ENCODE data around the gene CCDC6. TPM values are rescaled to one million over a fixed set of nuclear protein-coding genes. Genes with fewer than 3 reads are reported as not detected.

Gene CCDC6
- total RNA-seq, 2 experiments from 2014 or later = 16.8 to 34.4 TPM

GRCh38 chr10:59917922-59918321, 11.6 kb upstream of the CCDC6 start:
- H3K9me3 Mint-ChIP-seq (ENCODE audit: low read depth) = peaks cover 12% of the 10 kb centered on the region
- ATAC-seq = no peak
- H3K4me3 Mint-ChIP-seq = no peak overlapping the region
- peaks cover 7% of the 10 kb centered on the region for H3K36me3 Mint-ChIP-seq
- no peaks in the 10 kb centered on the region for H3K4me1 Mint-ChIP-seq
- H3K27me3 Mint-ChIP-seq = peaks cover 33% of the 10 kb centered on the region
- DNase-seq = no peak
- H3K27ac Mint-ChIP-seq = no peak overlapping the region
- CTCF ChIA-PET = no interaction called here

- Mint-ChIP-seq H3K27ac (no peak overlapping the region), H3K36me3 (peaks cover 5% of the 10 kb centered on the region), H3K4me1 (peaks cover 5% of the 10 kb centered on the region), H3K27me3 (peaks cover 13% of the 10 kb centered on the region), H3K9me3 (ENCODE audit: low read depth) (peaks cover 5% of the 10 kb centered on the region), H3K4me3 (no peak overlapping the region)
- ATAC-seq (no peak), DNase-seq (no peak)
- CTCF ChIA-PET = interaction anchor here (1.0 to 2.1 kb wide), 2 partner anchors 49 to 292 kb away, joined by 3 to 5 read pairs; no protein-coding TSS in a partner anchor
These were observed 7.3 kb upstream of the CCDC6 start for GRCh38 chr10:59913547-59914237.

GRCh38 chr10:59910867-59911266, 4.5 kb upstream of the CCDC6 start:
- Mint-ChIP-seq H3K27me3 (peaks cover 2% of the 10 kb centered on the region), H3K36me3 (peaks cover 5% of the 10 kb centered on the region), H3K4me1 (peaks cover 24% of the 10 kb centered on the region), H3K4me3 (no peak overlapping the region), H3K9me3 (ENCODE audit: low read depth) (peaks cover 5% of the 10 kb centered on the region), H3K27ac (no peak overlapping the region)
- CTCF ChIA-PET = interaction anchor here (0.9 kb wide), 1 partner anchor 285 kb away, joined by 3 read pairs; no protein-coding TSS in a partner anchor
- DNase-seq = no peak
- ATAC-seq = no peak

GRCh38 chr10:59909815-59910214, 3.5 kb upstream of the CCDC6 start:
- H3K36me3 Mint-ChIP-seq = peaks cover 6% of the 10 kb centered on the region
- no peak overlapping the region for H3K27ac Mint-ChIP-seq
- no peaks in the 10 kb centered on the region for H3K27me3 Mint-ChIP-seq
- CTCF ChIA-PET = interaction anchor here (6.2 kb wide), 1 partner anchor 44 kb away, joined by 78 read pairs; no protein-coding TSS in a partner anchor
- ATAC-seq (no peak), DNase-seq (no peak)
- peaks cover 5% of the 10 kb centered on the region for H3K9me3 Mint-ChIP-seq (ENCODE audit: low read depth)
- H3K4me3 Mint-ChIP-seq = no peak overlapping the region
- peaks cover 30% of the 10 kb centered on the region for H3K4me1 Mint-ChIP-seq

DNA sequence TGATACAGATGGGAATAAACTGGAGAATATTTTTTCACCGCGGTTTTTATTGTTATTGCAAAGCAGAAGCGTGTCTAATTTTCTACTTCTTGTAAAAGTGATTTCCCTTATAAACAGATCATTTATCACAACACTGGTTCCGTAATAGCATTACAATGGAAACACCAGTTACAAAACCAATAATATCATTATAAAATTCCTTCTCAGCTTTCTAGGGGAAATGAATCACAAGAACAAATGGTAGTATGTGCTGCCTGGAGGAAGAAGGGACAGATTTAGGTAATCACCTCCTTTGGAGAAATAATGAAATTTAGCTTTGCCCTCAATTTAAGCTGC, 2.4 kb upstream of the CCDC6 start:
- CTCF ChIA-PET = interaction anchor here (1.0 to 6.2 kb wide), 5 partner anchors 21 to 282 kb away, joined by 3 to 78 read pairs (median 4); no protein-coding TSS in a partner anchor

DNA sequence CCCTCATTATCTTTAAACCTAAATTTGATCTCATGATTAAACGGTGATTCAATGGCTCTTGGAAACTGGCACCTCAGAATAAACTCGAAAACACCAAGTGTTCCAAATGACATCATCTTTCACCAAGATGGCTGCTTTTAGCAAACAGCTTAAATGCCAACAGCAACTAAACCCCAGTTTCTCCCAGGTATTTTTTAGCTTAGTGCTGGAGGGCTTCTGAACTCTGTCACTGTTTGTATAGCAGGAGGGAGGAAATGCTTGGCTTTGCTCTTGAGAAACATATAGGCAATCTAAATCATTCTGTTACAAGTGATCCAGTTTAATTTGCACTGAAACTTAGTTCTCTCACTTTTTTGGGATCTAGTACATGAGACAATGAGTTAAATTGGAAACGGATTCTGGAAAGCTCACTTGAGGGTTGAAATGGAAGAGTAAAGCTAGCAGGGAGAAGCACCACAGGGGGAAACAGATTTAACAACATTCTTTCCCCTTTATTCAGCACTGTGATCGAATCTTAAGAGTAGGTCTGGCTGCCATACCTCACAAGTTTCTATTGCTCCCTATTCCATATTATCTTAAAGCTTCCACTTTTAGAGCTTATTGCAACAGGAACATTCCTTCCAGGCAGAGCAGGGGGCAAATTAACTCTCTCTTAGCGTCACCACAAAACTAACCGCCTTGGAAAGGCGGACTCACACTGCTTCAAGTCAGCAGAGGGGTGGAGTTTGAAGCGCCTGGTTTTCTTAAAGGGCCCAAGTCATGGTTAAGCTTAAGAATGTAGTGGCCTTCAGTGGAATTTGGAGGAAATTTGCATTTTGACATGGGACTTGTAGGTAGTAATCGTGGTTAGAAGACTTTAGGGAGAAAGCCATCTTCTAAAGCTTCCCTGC, 1.8 kb upstream of the CCDC6 start:
- peaks cover 44% of the 10 kb centered on the region for H3K4me1 Mint-ChIP-seq
- H3K4me3 Mint-ChIP-seq = peak overlapping the region; percentile 91
- ATAC-seq = no peak
- H3K9me3 Mint-ChIP-seq (ENCODE audit: low read depth) = no peaks in the 10 kb centered on the region
- no peaks in the 10 kb centered on the region for H3K27me3 Mint-ChIP-seq
- peak overlapping the region; percentile 90 for H3K27ac Mint-ChIP-seq
- peak; percentile 77 for DNase-seq
- CTCF ChIA-PET = interaction anchor here (0.7 to 6.2 kb wide), 7 partner anchors 20 to 282 kb away, joined by 3 to 78 read pairs (median 4); no protein-coding TSS in a partner anchor
- peaks cover 5% of the 10 kb centered on the region for H3K36me3 Mint-ChIP-seq

More for the DNA sequence above, 2.4 kb upstream of the CCDC6 start:
- H3K27ac Mint-ChIP-seq = peak overlapping the region; percentile 90
- H3K27me3 Mint-ChIP-seq = no peaks in the 10 kb centered on the region
- no peak for ATAC-seq
- H3K9me3 Mint-ChIP-seq (ENCODE audit: low read depth) = peaks cover under 1% of the 10 kb centered on the region
- peaks cover 5% of the 10 kb centered on the region for H3K36me3 Mint-ChIP-seq
- no peak for DNase-seq
- peaks cover 40% of the 10 kb centered on the region for H3K4me1 Mint-ChIP-seq
- H3K4me3 Mint-ChIP-seq = peak overlapping the region; percentile 91

GRCh38 chr10:59907537-59907917, 1.2 kb upstream of the CCDC6 start:
- Mint-ChIP-seq H3K4me3 (peak overlapping the region; percentile 91), H3K27me3 (no peaks in the 10 kb centered on the region), H3K4me1 (peaks cover 49% of the 10 kb centered on the region), H3K36me3 (peaks cover 11% of the 10 kb centered on the region), H3K27ac (peak overlapping the region; percentile 90), H3K9me3 (ENCODE audit: low read depth) (no peaks in the 10 kb centered on the region)
- CTCF ChIA-PET = interaction anchor here (1.3 to 6.2 kb wide), 7 partner anchors 8 to 281 kb away, joined by 4 to 78 read pairs (median 6); no protein-coding TSS in a partner anchor
- no peak for DNase-seq
- ATAC-seq = no peak

- Mint-ChIP-seq H3K4me1 (peaks cover 53% of the 10 kb centered on the region), H3K27me3 (no peaks in the 10 kb centered on the region), H3K27ac (peak overlapping the region; percentile 87), H3K4me3 (peak overlapping the region; percentile 91), H3K9me3 (ENCODE audit: low read depth) (no peaks in the 10 kb centered on the region), H3K36me3 (peaks cover 15% of the 10 kb centered on the region)
- CTCF ChIA-PET = interaction anchor here (0.7 to 6.2 kb wide), 22 partner anchors 9 to 280 kb away, joined by 3 to 78 read pairs (median 4); no protein-coding TSS in a partner anchor
- peak; percentile 47 for DNase-seq
- ATAC-seq = no peak
These were observed 482 bp downstream of the CCDC6 start for GRCh38 chr10:59905731-59906416.

- Mint-ChIP-seq H3K36me3 (peaks cover 15% of the 10 kb centered on the region), H3K9me3 (ENCODE audit: low read depth) (no peaks in the 10 kb centered on the region), H3K4me1 (peaks cover 56% of the 10 kb centered on the region), H3K27ac (peak overlapping the region; percentile 87), H3K27me3 (no peaks in the 10 kb centered on the region), H3K4me3 (peak overlapping the region; percentile 91)
- CTCF ChIA-PET = interaction anchor here (0.9 to 6.2 kb wide), 8 partner anchors 10 to 61 kb away, joined by 4 to 78 read pairs (median 6); no protein-coding TSS in a partner anchor
- DNase-seq = peak; percentile 55
- peak; percentile 5 for ATAC-seq
These were observed 1.2 kb downstream of the CCDC6 start for GRCh38 chr10:59905066-59905730.

DNA sequence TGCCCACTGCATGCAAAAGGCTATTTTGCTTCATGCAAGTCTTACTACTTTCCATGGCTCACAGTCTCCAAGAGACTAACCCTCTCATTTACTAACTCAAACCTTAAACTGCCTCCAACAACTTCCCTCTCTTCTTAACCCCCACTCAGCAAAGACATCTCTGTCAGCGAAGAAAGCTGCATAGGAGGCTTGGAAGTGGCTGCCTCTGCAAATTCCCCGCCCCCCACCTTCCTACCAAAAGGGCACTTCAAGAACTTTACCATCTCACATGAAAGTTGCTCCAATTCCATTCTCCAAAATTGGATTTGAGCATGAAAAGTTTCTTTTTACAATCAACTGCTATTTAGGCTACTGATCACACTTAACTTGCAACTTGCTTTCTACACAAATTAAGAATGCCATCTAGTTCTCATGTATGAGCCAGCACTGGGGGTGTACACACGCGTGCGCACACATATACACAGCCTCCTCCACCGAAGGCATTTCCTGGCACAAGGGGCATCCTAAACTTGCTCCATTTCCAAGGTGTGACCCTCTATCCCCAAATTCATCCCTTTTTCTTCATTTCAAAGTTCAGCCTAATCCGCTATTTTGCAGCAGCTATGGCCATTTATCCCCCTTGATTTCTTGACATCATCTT, 1.8 kb downstream of the CCDC6 start:
- DNase-seq (no peak), ATAC-seq (no peak)
- CTCF ChIA-PET = interaction anchor here (0.9 to 6.2 kb wide), 6 partner anchors 9 to 60 kb away, joined by 4 to 78 read pairs (median 12); no protein-coding TSS in a partner anchor
- H3K36me3 Mint-ChIP-seq = peaks cover 15% of the 10 kb centered on the region
- H3K27ac Mint-ChIP-seq = peak overlapping the region; percentile 87
- no peaks in the 10 kb centered on the region for H3K27me3 Mint-ChIP-seq
- H3K4me3 Mint-ChIP-seq = peak overlapping the region; percentile 91
- H3K9me3 Mint-ChIP-seq (ENCODE audit: low read depth) = no peaks in the 10 kb centered on the region
- H3K4me1 Mint-ChIP-seq = peaks cover 62% of the 10 kb centered on the region

DNA sequence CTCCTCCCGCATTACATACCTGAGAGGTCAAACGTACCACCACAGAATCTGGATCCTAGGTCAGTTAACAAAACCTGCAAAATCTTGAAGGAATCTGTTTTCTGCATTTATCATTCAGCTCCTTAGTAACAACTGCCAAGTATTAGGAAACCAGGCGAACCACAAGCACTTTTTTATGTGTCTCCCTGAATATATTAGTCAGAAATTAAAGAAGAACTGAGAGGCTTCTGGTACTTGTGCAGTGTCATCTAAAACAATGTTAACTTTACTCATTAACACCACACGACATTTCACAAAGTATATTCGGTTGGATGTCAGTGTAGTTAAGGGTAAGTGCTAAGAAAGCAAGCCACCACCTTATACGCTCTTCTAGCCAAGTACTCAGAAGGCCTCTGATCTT, 2.5 kb downstream of the CCDC6 start:
- Mint-ChIP-seq H3K27me3 (no peaks in the 10 kb centered on the region), H3K36me3 (peaks cover 16% of the 10 kb centered on the region), H3K4me3 (peak overlapping the region; percentile 91), H3K9me3 (ENCODE audit: low read depth) (no peaks in the 10 kb centered on the region), H3K27ac (no peak overlapping the region), H3K4me1 (peaks cover 66% of the 10 kb centered on the region)
- CTCF ChIA-PET = no interaction called here
- DNase-seq (no peak), ATAC-seq (no peak)

DNA sequence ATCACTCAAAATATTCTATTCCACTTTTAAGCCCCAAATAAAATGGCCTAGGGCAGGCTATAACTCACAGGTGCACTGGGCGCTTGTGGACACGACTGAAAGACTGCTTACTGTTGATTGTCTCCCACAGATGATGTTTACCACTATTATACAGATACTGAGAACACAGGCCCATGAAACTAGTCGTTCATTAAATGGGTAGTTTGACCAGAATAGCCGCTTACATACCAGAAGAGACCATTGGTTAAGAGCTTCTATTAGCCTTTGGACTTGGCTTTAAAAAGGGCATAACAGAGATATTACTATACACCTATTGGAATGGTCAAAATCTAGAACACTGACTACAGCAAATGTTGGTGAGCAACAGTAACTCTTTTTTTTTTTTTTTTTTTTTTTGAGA, 4.3 kb downstream of the CCDC6 start:
- Mint-ChIP-seq H3K4me3 (no peak overlapping the region), H3K36me3 (peaks cover 16% of the 10 kb centered on the region), H3K4me1 (peaks cover 49% of the 10 kb centered on the region), H3K27ac (no peak overlapping the region), H3K27me3 (no peaks in the 10 kb centered on the region), H3K9me3 (ENCODE audit: low read depth) (no peaks in the 10 kb centered on the region)
- no peak for ATAC-seq
- no peak for DNase-seq
- CTCF ChIA-PET = interaction anchor here (2.2 kb wide), 1 partner anchor 37 kb away, joined by 8 read pairs; no protein-coding TSS in a partner anchor

Measured in activated CD8-positive, alpha-beta memory T cell treated with anti-CD3 and anti-CD28 coated beads, Interleukin-2, amount 10 ng/mL, durations not matched to agents 7 days and 5 days (primary cell).